ENCODE measurements around the gene FBXW9.

GRCh38 chr19:12708641-12709040 lies 12.2 kb upstream of the FBXW9 start:
- TF ChIP-seq, protein P1, sequence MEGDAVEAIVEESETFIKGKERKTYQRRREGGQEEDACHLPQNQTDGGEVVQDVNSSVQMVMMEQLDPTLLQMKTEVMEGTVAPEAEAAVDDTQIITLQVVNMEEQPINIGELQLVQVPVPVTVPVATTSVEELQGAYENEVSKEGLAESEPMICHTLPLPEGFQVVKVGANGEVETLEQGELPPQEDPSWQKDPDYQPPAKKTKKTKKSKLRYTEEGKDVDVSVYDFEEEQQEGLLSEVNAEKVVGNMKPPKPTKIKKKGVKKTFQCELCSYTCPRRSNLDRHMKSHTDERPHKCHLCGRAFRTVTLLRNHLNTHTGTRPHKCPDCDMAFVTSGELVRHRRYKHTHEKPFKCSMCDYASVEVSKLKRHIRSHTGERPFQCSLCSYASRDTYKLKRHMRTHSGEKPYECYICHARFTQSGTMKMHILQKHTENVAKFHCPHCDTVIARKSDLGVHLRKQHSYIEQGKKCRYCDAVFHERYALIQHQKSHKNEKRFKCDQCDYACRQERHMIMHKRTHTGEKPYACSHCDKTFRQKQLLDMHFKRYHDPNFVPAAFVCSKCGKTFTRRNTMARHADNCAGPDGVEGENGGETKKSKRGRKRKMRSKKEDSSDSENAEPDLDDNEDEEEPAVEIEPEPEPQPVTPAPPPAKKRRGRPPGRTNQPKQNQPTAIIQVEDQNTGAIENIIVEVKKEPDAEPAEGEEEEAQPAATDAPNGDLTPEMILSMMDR (conservative IDR thresholded peaks at IDR 0.05) = no peak
- TF ChIP-seq EZH2 (IDR thresholded peaks at IDR 0.05; ENCODE audit: low read depth) = no peak
